Measurements from ENCODE around the gene PROKR1. TPM values are rescaled to one million over a fixed set of nuclear protein-coding genes. Genes with fewer than 3 reads are reported as not detected.

Gene PROKR1
- total and polyA plus RNA-seq, 3 donors from 2014 or later, result 0.24 to 0.50 (median 0.36) TPM

- 32 to 47% methylated on average over 3 of the region's 3 CpGs for WGBS, 2 donors
- Histone ChIP-seq H3K27ac (no peak overlapping the region), H3K4me3 (no peak overlapping the region), H3K36me3 (ENCODE audit: low read depth, missing control alignments) (no peaks in the 10 kb centered on the region), H3K27me3 (no peaks in the 10 kb centered on the region), H3K4me1 (no peaks in the 10 kb centered on the region), H3K9me3 (no peaks in the 10 kb centered on the region)
- no peak for TF ChIP-seq CTCF (IDR thresholded peaks at IDR 0.05)
- TF ChIP-seq POLR2A (IDR thresholded peaks at IDR 0.05), result no peak
- intact Hi-C loops (cut with DNase I; ENCODE audit: low total_unique reads), result no loop called here
- no peak for DNase-seq
Measured at GRCh38 chr2:68637047-68637446, 6.3 kb upstream of the PROKR1 start.

- TF ChIP-seq CTCF (IDR thresholded peaks at IDR 0.05), result no peak
- peak overlapping the region in 1 of 2 donors; percentile 54 for H3K4me3 ChIP-seq
- no peak for DNase-seq
- intact Hi-C loops (cut with DNase I; ENCODE audit: low total_unique reads), result no loop called here
- peaks cover 8% of the 10 kb centered on the region for H3K4me1 ChIP-seq
- no peaks in the 10 kb centered on the region for H3K9me3 ChIP-seq
- no peaks in the 10 kb centered on the region for H3K36me3 ChIP-seq (ENCODE audit: low read depth, missing control alignments)
- H3K27me3 ChIP-seq, result no peaks in the 10 kb centered on the region
- WGBS, 2 donors, result 13 to 18% methylated on average over 10 to 17 of the region's 17 CpGs
- H3K27ac ChIP-seq, result no peak overlapping the region
Measured at GRCh38 chr2:68643874-68644485, 601 bp downstream of the PROKR1 start.

GRCh38 chr2:68645523-68645922 is 2.1 kb downstream of the PROKR1 start:
- intact Hi-C loops (cut with DNase I; ENCODE audit: low total_unique reads), result no loop called here
- Histone ChIP-seq H3K36me3 (ENCODE audit: low read depth, missing control alignments) (no peaks in the 10 kb centered on the region), H3K4me1 (peaks cover 8% of the 10 kb centered on the region), H3K27me3 (no peaks in the 10 kb centered on the region), H3K9me3 (no peaks in the 10 kb centered on the region), H3K27ac (no peak overlapping the region), H3K4me3 (no peak overlapping the region)
- no peak for DNase-seq
- no peak for TF ChIP-seq CTCF (IDR thresholded peaks at IDR 0.05)
- TF ChIP-seq POLR2A (IDR thresholded peaks at IDR 0.05), result no peak

- H3K27me3 ChIP-seq, result no peaks in the 10 kb centered on the region
- no peaks in the 10 kb centered on the region for H3K9me3 ChIP-seq
- TF ChIP-seq POLR2A (IDR thresholded peaks at IDR 0.05) (no peak), CTCF (IDR thresholded peaks at IDR 0.05) (no peak)
- intact Hi-C loops (cut with DNase I; ENCODE audit: low total_unique reads), result no loop called here
- H3K4me3 ChIP-seq, result no peak overlapping the region
- DNase-seq, result no peak
- no peak overlapping the region for H3K27ac ChIP-seq
- WGBS, 2 donors, result 80 to 92% methylated on average over 3 of the region's 3 CpGs
- no peaks in the 10 kb centered on the region for H3K36me3 ChIP-seq (ENCODE audit: low read depth, missing control alignments)
- H3K4me1 ChIP-seq, result peaks cover 8% of the 10 kb centered on the region
Measured at GRCh38 chr2:68646303-68646702, 2.9 kb downstream of the PROKR1 start.

GRCh38 chr2:68650645-68651044 is 7.3 kb downstream of the PROKR1 start:
- intact Hi-C loops (cut with DNase I; ENCODE audit: low total_unique reads), result no loop called here
- TF ChIP-seq CTCF (IDR thresholded peaks at IDR 0.05) (no peak), POLR2A (IDR thresholded peaks at IDR 0.05) (no peak)
- H3K4me1 ChIP-seq, result no peaks in the 10 kb centered on the region
- no peaks in the 10 kb centered on the region for H3K9me3 ChIP-seq
- H3K27ac ChIP-seq, result no peak overlapping the region
- H3K4me3 ChIP-seq, result no peak overlapping the region
- no peaks in the 10 kb centered on the region for H3K27me3 ChIP-seq
- WGBS, 2 donors, result 100% methylated on average over 1 of the region's 1 CpG
- no peak for DNase-seq
- no peaks in the 10 kb centered on the region for H3K36me3 ChIP-seq (ENCODE audit: low read depth, missing control alignments)
